Endothelial cell of umbilical vein (primary cell): ENCODE measurements around the gene PPP1R13B. TPM values are rescaled to one million over a fixed set of nuclear protein-coding genes. Genes with fewer than 3 reads are reported as not detected.
A peak's percentile ranks its signal among the peaks of the same experiment; 100 is the strongest.

Source experiments
- BruUV-seq: library from RNA; stranded (reverse); fragments of 400-500 nt; replicated peaks from 2 replicates; lab custom pipeline; 2021; lab: Mats Ljungman, UMichigan
- CTCF ChIA-PET: fragments of 300-600, 350-600 bp; sonication (Branson Sonifier 250); formaldehyde crosslinking; loops from one replicate; lab custom pipeline; 2021; ENCODE audit warnings: antibody characterized with exemption, inconsistent platforms; lab: Charles Lee
- POLR2A ChIA-PET: fragments of 300-600, 350-600 bp; sonication (Branson Sonifier 250); formaldehyde crosslinking; loops from one replicate; lab custom pipeline; 2021; ENCODE audit warnings: antibody characterized with exemption, inconsistent platforms; lab: Charles Lee
- DNase-seq: peaks from one replicate; pipeline ENCODE4 v3.0.0-alpha.2; 2011; ENCODE audit warnings: low read depth, low spot score
- FAIRE-seq: peaks from 2 replicates; lab custom pipeline; 2011; peaks lifted over from hg19 to GRCh38; lab: Jason Lieb, UNC
- H2AFZ ChIP-seq: 2 replicates; pipeline ENCODE4 v1.6.0; 2012; ENCODE audit warnings: low read depth, low read length, control low read depth, inconsistent platforms
- H3K27ac ChIP-seq: 2 replicates; pipeline ENCODE4 v1.5.1; 2011; ENCODE audit warnings: low read depth, mild to moderate bottlenecking, control low read depth, low read length, moderate library complexity; ENCODE audit not compliant: insufficient read depth
- H3K27me3 ChIP-seq, 2 experiments: 2 replicates each; pipeline versions ENCODE4 v1.6.0 to v1.6.1; 2011; ENCODE audit warnings: low read length in 2 of 2, mixed read lengths in 1 of 2; ENCODE audit not compliant: control insufficient read depth in 2 of 2, insufficient read depth in 2 of 2
- H3K36me3 ChIP-seq, 2 experiments: 2 replicates in 1 of 2; 3 replicates in 1 of 2; pipeline ENCODE4 v1.5.1; 2011; ENCODE audit warnings: low read length in 2 of 2, mild to moderate bottlenecking in 1 of 2, moderate library complexity in 1 of 2; ENCODE audit not compliant: control insufficient read depth in 2 of 2, insufficient read depth in 2 of 2; ENCODE audit errors: extremely low read depth in 1 of 2
- H3K4me1 ChIP-seq: 3 replicates; pipeline ENCODE4 v1.5.1; 2011; ENCODE audit warnings: mild to moderate bottlenecking, low read length; ENCODE audit not compliant: control insufficient read depth, insufficient read depth; ENCODE audit errors: extremely low read depth
- H3K4me2 ChIP-seq: 2 replicates; pipeline ENCODE4 v1.6.1; 2011; ENCODE audit warnings: low read length, control low read depth, mixed read lengths; ENCODE audit not compliant: insufficient read depth
- H3K4me3 ChIP-seq, 3 experiments: fragments of 200-600 bp in 1 of 3; sonication (generic), shearing (Covaris generic) in 1 of 3; replicated peaks in 1 of 3; 2 replicates each; pipeline ENCODE4 v1.5.1; 2011 to 2016; ENCODE audit warnings: control low read depth in 3 of 3, low read length in 3 of 3, mild to moderate bottlenecking in 2 of 3, inconsistent platforms in 1 of 3, low read depth in 1 of 3, moderate library complexity in 1 of 3; ENCODE audit not compliant: insufficient read depth in 1 of 3
- H3K79me2 ChIP-seq: 2 replicates; pipeline ENCODE4 v1.6.0; 2012; ENCODE audit warnings: low read length, inconsistent platforms; ENCODE audit not compliant: control insufficient read depth, insufficient read depth
- H3K9ac ChIP-seq: replicated peaks from 2 replicates; pipeline ENCODE3; 2011; ENCODE audit warnings: low read length, control low read depth; ENCODE audit not compliant: insufficient read depth; ENCODE audit errors: extremely low read depth
- H3K9me1 ChIP-seq: replicated peaks from 3 replicates; pipeline ENCODE4 v1.6.0; 2011; ENCODE audit warnings: mild to moderate bottlenecking, low read length; ENCODE audit not compliant: control insufficient read depth, insufficient read depth; ENCODE audit errors: extremely low read depth
- H3K9me3 ChIP-seq: replicated peaks from 2 replicates; pipeline ENCODE4 v1.5.1; 2012; ENCODE audit warnings: low read length, inconsistent platforms; ENCODE audit not compliant: control insufficient read depth, insufficient read depth
- H4K20me1 ChIP-seq: replicated peaks from 2 replicates; pipeline ENCODE3; 2011; ENCODE audit warnings: mild to moderate bottlenecking, low read length; ENCODE audit not compliant: control insufficient read depth, insufficient read depth; ENCODE audit errors: extremely low read depth
- EZH2 ChIP-seq: IDR thresholded peaks from 2 replicates; pipeline ENCODE4 v1.6.1; 2012; ENCODE audit warnings: borderline replicate concordance, low read depth, mild to moderate bottlenecking, moderate library complexity, low read length, inconsistent platforms; ENCODE audit not compliant: severe bottlenecking
- FOS ChIP-seq: IDR thresholded peaks from 2 replicates; pipeline ENCODE4 v1.6.1; 2011; ENCODE audit warnings: mild to moderate bottlenecking, low read length, moderate library complexity, borderline replicate concordance; ENCODE audit not compliant: insufficient read depth
- JUN ChIP-seq: IDR thresholded peaks from 2 replicates; pipeline ENCODE4 v1.6.1; 2011; ENCODE audit warnings: borderline replicate concordance, low read depth; ENCODE audit not compliant: insufficient read length, insufficient read depth
- MYC ChIP-seq: IDR thresholded peaks from one replicate; pipeline ENCODE4 v1.6.1; 2011; ENCODE audit warnings: mild to moderate bottlenecking, low read depth, low read length
- dilution Hi-C: fragments of 300-500 bp; cut with MboI; formaldehyde crosslinking; loops from one replicate; pipeline ENCODE4 v1.15.0; 2019; ENCODE audit warnings: low sequenced_read_pairs; ENCODE audit not compliant: extremely low pct_ligation_motif_present
- intact Hi-C: fragments of 100-400 bp; cut with micrococcal nuclease; formaldehyde crosslinking; loops from one replicate; pipeline ENCODE4 v1.10.0; 2022
- polyA plus RNA-seq, 4 experiments: library from polyadenylated mRNA; depleted of rRNA in 3 of 4; stranded (reverse) in 3 of 4; unstranded in 1 of 4; fragments of >200 nt; gene quantifications; 2 replicates each; pipeline versions ENCODE4 v1.2.1 to v1.2.3, GENCODE V29; 2011 to 2012; ENCODE audit warnings: missing spikeins in 1 of 4
- total RNA-seq: library from RNA; stranded (reverse); gene quantifications from 2 replicates; pipeline ENCODE4 v1.2.3, GENCODE V29; 2021
- TF ChIP-seq, protein P1 (sequence below), 2 donors: IDR thresholded peaks; 1 replicate in 1 of 2; 2 replicates in 1 of 2; pipeline ENCODE4 v1.5.1; 2011; ENCODE audit warnings: low read length in 2 of 2, mild to moderate bottlenecking in 2 of 2, moderate library complexity in 2 of 2, control low read depth in 1 of 2, inconsistent platforms in 1 of 2, low read depth in 1 of 2; ENCODE audit not compliant: insufficient read depth in 1 of 2; ENCODE audit errors: extremely low read depth in 1 of 2

Gene PPP1R13B
- total and polyA plus RNA-seq, 2 donors (not counting 3 experiments of a cell fraction or from before 2014, with no cell fraction given): 10.0 to 30.0 TPM

DNA sequence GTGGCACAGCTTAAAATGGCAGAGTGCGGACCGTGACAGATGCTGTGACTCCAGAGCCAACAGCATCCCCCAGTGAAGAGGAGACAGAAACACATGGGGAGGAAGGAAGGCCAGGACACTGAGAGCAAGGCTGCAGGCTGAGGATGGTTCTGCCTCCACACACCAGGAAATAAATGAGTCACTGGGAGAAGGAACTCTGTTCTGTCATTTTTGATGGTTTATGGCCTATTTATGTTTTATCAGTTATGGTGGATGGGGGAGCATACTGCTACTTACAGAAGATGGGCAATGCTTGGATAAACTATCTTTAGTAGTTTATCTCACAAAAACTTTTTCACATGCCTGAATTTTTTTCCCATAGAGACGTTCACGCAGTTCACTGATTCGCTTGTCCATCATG is 97.9 kb downstream of the PPP1R13B start:
- Histone ChIP-seq H3K27me3 (no peaks in the 10 kb centered on the region), H3K4me3 (no peak overlapping the region), H3K9me1 (no peaks in the 10 kb centered on the region), H3K79me2 (no peaks in the 10 kb centered on the region), H3K36me3 (peaks cover 0 to 11% of the 10 kb centered on the region in 2 experiments), H3K4me2 (no peak overlapping the region), H2AFZ (no peak overlapping the region), H3K4me1 (peaks cover 20% of the 10 kb centered on the region), H3K9me3 (no peaks in the 10 kb centered on the region), H3K27ac (no peak overlapping the region), H4K20me1 (no peaks in the 10 kb centered on the region), H3K9ac (no peak overlapping the region)
- ChIA-PET CTCF (interaction anchor here (1.0 kb wide), 1 partner anchor 9 kb away, joined by 3 read pairs; no protein-coding TSS in a partner anchor), POLR2A (no interaction called here)
- DNase-seq: no peak
- intact Hi-C loops: loop anchor here (1.0 kb wide), 1 partner anchor 42 kb away; no protein-coding TSS in a partner anchor
- dilution Hi-C loops: no loop called here
- FAIRE-seq: peak; percentile 52
- BruUV-seq: no TSS peak
- TF ChIP-seq, protein P1, sequence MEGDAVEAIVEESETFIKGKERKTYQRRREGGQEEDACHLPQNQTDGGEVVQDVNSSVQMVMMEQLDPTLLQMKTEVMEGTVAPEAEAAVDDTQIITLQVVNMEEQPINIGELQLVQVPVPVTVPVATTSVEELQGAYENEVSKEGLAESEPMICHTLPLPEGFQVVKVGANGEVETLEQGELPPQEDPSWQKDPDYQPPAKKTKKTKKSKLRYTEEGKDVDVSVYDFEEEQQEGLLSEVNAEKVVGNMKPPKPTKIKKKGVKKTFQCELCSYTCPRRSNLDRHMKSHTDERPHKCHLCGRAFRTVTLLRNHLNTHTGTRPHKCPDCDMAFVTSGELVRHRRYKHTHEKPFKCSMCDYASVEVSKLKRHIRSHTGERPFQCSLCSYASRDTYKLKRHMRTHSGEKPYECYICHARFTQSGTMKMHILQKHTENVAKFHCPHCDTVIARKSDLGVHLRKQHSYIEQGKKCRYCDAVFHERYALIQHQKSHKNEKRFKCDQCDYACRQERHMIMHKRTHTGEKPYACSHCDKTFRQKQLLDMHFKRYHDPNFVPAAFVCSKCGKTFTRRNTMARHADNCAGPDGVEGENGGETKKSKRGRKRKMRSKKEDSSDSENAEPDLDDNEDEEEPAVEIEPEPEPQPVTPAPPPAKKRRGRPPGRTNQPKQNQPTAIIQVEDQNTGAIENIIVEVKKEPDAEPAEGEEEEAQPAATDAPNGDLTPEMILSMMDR (IDR thresholded peaks at IDR 0.05; ENCODE audit: extremely low read depth in 1 of 2, insufficient read depth in 1 of 2, low read depth in 1 of 2, low read length in 2 of 2): no peak
- TF ChIP-seq FOS: peak; percentile 58
- TF ChIP-seq MYC: no peak
- no peak for TF ChIP-seq EZH2
- no peak for TF ChIP-seq JUN

DNA sequence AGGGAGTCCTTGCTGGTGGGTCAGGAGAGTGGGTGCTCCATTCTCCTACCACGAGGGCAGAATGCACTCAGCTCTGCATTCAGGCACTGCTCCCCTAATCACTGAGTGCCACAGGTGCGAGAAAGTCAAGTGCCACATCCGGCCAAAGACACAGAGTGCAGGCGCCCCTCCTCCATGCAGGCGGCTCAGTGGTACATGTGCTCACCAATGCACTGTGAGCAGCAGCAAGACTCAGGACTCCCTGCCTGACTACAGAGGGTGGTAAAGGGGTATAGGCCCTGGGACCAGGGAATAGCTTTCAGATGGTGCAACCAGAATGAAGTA is 98.9 kb downstream of the PPP1R13B start:
- POLR2A ChIA-PET: no interaction called here
- Histone ChIP-seq H3K9me1 (no peaks in the 10 kb centered on the region), H3K4me3 (no peak overlapping the region), H4K20me1 (no peaks in the 10 kb centered on the region), H3K4me1 (peaks cover 19% of the 10 kb centered on the region), H3K9ac (no peak overlapping the region), H3K79me2 (no peaks in the 10 kb centered on the region), H3K27ac (no peak overlapping the region), H3K4me2 (no peak overlapping the region), H2AFZ (no peak overlapping the region), H3K36me3 (peaks cover 0 to 14% of the 10 kb centered on the region in 2 experiments), H3K27me3 (no peaks in the 10 kb centered on the region), H3K9me3 (no peaks in the 10 kb centered on the region)
- CTCF ChIA-PET: no interaction called here
- dilution Hi-C loops: no loop called here
- intact Hi-C loops: no loop called here
- DNase-seq (no peak), FAIRE-seq (no peak)
- BruUV-seq: no TSS peak
- TF ChIP-seq FOS (no peak), JUN (no peak)
